Measurements from ENCODE around the gene ABCB4.

ABCB4 gene

DNA sequence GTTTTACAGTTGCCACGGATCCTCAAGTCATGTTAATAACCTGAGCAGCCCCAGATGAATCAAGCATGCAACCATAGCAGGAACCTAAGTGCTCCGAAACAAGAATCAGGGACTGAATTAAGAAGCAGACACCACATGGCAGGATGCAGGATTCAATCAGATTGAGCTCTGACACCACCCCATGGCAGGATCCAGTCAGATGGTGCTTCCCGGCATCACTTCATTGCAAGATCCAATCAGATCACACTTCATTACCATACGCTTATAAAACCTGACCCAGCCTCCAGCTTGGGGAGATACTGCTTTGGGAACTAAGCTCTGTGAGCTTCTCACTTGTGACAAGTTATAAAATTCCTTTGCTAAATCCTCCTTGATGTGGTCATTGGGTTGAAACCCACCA lies 55.3 kb downstream of the ABCB4 start:
- no peak for DNase-seq (ENCODE audit: low spot score)

GRCh38 chr7:87416682-87417587 lies 58.5 kb downstream of the ABCB4 start:
- peak; percentile 80 for DNase-seq (ENCODE audit: low spot score)

GRCh38 chr7:87414794-87415188 lies 60.7 kb downstream of the ABCB4 start:
- no peak for DNase-seq (ENCODE audit: low spot score)

- no peak for DNase-seq (ENCODE audit: low spot score)
Measured at GRCh38 chr7:87413951-87414793, 61.3 kb downstream of the ABCB4 start.

GRCh38 chr7:87413029-87413428 lies 62.5 kb downstream of the ABCB4 start:
- DNase-seq (ENCODE audit: low spot score), result no peak

DNA sequence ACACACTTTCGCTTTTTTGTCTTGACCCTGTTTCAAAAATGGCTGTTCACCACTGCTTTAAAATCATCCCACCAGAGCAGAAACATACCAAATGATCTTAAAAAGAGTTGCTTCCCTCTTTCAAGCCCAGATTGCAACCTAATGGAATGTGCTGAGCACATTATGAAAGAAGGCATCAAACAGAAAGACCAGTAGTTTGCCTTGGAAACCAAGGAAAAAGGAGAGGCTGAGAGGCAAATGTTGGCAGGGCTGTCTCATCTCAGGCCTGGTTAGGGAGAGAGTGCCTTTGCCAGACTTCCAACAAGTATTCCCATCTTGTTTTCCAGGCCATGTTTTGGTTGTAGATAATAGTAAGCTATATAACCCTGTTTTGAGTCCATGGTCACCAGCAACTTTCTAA lies 64.3 kb downstream of the ABCB4 start:
- DNase-seq (ENCODE audit: low spot score), result no peak

- no peak for DNase-seq (ENCODE audit: low spot score)
Measured at GRCh38 chr7:87404674-87405073, 70.8 kb downstream of the ABCB4 start.

GRCh38 chr7:87398446-87398845 lies 77.0 kb downstream of the ABCB4 start:
- DNase-seq (ENCODE audit: low spot score), result no peak

DNA sequence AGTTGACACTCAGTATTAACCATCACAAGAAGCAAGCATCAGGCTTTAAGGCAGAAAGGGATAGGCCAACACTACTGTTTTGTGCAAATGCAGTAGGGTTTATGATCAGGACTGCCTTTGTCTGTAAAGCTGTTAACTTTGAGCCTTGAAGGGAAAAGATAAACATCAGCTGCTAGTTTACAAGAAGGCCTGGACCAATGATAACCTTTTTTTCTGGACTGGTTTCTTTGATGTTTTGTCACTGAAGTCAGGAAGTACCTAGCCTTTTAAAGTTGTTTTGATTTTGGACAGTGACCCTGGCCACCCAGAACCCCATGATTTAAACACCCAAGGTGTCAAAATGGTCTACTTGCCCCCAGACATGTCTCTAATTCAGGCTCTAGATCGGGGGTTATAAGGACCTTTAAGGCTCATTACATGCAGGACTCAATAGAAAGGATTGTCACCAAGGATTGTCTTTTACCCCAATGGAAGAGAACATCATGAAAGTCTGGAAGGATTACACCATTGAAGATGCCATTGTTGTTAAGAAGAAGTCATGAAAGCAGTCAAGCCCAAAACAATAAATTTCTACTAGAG lies 79.9 kb downstream of the ABCB4 start:
- no peak for DNase-seq (ENCODE audit: low spot score)

DNA sequence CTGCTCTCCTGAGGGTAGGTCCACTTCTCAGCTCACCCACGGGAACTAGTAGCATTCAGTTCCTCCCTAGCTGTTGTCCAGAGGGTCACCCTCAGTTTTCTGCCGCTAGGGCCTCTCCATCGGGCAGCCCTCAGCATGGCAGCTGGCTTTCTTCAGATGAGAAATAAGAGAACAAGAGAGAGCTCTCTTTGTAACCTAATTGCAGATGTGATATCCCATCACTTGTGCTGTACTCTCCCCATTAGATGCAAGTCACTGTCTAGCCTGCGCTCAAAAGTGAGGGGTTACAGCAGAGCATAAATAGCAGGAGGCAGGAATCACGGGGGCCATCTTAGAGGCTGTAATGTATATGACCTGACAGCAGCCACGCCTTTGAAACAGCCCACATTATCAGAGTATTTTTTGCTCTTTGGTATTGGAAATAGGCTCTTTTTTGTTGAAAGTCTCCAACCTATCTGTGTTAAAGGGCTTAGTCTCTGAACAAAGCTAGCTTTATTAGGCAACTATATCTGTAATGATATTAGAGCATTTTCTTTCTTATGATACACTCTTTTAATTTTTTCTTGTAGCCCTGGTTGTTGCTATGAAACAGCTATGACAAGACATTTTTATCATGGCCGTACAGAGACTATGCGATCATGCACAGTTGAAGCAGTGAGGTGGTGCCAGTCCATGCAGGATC lies 84.3 kb downstream of the ABCB4 start:
- DNase-seq (ENCODE audit: low spot score), result no peak

DNA sequence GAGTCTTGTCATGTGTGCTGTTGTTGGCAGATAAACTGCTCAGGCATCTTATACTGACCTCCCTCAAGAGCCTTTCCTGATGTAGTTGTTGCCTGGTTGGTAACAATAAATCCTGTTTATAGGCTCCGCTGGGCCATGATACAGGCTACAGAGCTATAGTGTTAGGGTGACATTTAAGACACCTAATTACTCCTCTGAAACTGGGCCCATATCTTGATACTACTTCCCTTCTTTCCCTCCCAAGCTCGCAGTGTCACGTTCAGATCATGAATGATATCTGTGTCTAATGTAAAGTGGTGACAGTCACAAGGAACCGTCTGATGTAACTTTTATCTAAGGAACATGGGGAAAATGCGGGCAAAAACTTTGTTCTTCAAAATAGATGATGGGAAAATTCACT lies 94.6 kb downstream of the ABCB4 start:
- DNase-seq (ENCODE audit: low spot score), result no peak

DNA sequence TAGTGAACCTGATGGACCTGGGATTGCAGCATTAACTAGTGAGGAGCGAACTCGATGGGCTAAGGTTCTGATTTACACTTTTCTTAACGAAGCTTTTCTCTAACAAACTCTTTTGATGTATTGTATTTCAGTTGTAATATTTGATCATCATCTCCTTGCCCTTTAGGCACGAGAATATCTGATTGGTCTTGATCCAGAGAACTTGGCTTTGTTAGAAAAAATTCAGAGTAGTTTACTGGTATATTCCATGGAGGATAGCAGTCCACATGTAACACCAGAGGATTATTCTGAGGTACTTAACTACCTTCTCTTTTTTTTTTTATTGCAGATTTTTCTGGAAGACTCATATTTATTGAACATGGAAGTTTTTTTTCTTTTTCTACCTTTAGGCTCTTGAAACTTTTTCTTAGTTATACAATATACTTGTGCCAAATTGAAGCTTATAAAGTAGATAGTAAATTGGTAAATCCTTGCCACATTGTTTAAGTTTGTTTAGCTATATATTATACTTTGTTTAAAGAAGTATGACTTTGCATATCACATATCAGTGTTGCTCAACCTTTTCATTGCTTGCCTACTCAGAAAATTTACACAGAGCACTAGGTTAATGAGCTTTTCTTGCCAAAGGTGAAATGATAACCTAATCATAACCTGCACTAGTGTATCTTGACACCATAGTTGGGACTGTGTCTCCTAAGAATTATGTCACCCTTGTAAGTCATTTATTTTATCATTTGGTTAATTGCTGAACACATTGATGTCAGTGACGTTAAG lies 99.6 kb downstream of the ABCB4 start:
- DNase-seq (ENCODE audit: low spot score), result no peak

DNA sequence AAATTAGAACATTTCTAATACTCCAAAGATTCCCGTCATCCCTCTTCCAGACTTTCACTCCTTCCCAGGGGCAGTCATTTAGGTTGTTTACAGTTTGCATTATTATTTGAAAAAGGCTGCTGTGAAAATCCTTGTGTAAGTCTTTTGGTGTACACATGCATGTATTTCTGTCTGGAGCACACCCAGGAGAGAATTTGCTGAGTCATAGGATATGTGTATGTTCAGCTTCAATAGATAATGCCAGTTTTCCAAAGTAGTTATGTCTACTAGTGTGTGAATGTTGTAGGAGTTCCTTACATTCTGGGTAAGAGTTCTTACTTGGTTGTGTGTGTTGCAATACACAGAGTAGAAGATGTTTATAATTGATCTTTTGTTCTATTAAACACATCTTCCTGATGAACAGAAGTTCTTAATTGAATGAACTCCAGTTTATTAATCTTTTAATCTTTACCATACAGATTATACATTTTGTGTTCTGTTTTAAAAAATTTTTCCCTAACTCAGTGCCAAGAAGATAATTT lies 104.8 kb downstream of the ABCB4 start:
- DNase-seq (ENCODE audit: low spot score), result no peak

- no peak for DNase-seq (ENCODE audit: low spot score)
Measured at GRCh38 chr7:87369216-87369615, 106.3 kb downstream of the ABCB4 start.

DNA sequence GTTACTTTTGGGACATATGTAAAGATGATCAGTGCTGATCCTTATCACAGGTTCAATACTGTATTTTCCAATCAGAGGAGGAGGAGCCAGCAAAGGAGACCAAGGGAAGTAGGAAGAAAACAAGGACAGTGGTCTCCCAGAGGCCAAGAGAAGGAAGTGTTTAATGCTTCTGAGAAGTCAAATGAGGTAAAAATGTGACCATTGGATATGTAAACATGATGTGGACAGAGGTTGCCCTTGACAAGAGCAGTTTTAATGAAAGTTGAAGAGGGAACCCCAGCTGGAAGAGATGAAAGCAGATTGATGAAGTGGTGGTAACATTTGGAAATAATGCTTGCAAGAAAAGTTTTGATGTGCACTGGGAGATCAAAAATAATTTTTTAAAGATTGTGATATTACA lies 111.2 kb downstream of the ABCB4 start:
- DNase-seq (ENCODE audit: low spot score), result no peak

- DNase-seq (ENCODE audit: low spot score), result no peak
Measured at GRCh38 chr7:87363342-87363741, 112.1 kb downstream of the ABCB4 start.

- DNase-seq (ENCODE audit: low spot score), result no peak
Measured at GRCh38 chr7:87361320-87361719, 114.2 kb downstream of the ABCB4 start.

DNA sequence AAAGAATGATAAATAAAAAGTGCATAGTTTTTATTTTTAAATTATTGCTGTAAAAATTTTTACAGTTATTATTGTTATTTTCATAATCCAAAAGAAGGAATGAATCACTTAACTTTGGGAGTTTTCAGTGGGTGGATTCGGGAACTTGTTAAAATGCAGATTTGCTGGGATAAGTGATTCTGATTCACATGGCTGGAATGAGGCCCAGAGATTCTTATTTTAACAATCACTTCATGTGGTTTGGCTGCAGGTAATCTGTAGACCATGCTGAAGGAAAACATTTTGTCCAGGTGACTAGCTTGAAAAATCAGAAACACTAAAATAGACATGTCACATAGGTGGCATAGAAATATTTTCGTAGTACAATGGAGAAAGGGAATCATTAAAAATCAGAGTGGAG lies 116.1 kb downstream of the ABCB4 start:
- peak; percentile 49 for DNase-seq (ENCODE audit: low spot score)

DNA sequence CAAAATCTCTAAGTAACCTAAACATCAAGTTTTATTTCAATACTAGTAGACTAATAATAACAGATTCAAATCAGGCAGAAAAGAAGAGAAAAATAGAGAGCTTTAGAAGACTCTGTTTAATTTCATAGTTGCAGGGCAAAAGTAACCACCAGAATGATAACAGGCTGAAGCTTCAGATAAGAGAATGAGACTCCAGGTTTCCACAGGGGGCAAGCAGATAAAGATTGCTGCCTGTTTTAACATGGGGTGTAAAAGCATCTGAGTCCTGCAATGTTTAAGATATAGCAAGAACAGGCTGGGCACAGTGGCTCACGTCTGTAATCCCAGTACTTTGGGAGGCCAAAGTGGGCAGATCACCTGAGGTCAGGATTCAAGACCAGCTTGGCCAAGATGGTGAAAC lies 119.0 kb downstream of the ABCB4 start:
- DNase-seq (ENCODE audit: low spot score), result no peak

- DNase-seq (ENCODE audit: low spot score), result no peak
Measured at GRCh38 chr7:87354749-87355148, 120.7 kb downstream of the ABCB4 start.
